KMS-11 (cell line): Measurements from ENCODE around the gene OR10V1.

Experiments
- H2AFZ ChIP-seq: fragments of 200-600 bp; sonication (generic); 2 replicates; pipeline ENCODE4 v1.6.1; 2016; ENCODE audit warnings: antibody characterized with exemption, mixed run types, low read depth
- H3K27ac ChIP-seq: fragments of 200-600 bp; sonication (generic); 2 replicates; pipeline ENCODE4 v1.6.1; 2016; ENCODE audit warnings: mild to moderate bottlenecking, mixed run types
- H3K27me3 ChIP-seq: fragments of 200-600 bp; sonication (generic); 2 replicates; pipeline ENCODE4 v1.6.1; 2017; ENCODE audit warnings: mild to moderate bottlenecking, low read depth, mixed run types, moderate library complexity; ENCODE audit not compliant: insufficient read depth
- H3K36me3 ChIP-seq: fragments of 200-600 bp; sonication (generic); 2 replicates; pipeline ENCODE4 v1.6.1; 2017; ENCODE audit warnings: mild to moderate bottlenecking, mixed run types; ENCODE audit not compliant: insufficient read depth
- H3K4me1 ChIP-seq: fragments of 200-600 bp; sonication (generic); 2 replicates; pipeline ENCODE4 v1.6.1; 2016; ENCODE audit warnings: mild to moderate bottlenecking, low read depth, mixed run types; ENCODE audit not compliant: poor library complexity, severe bottlenecking
- H3K4me2 ChIP-seq: fragments of 200-600 bp; sonication (generic); 2 replicates; pipeline ENCODE4 v1.7.0; 2016; ENCODE audit warnings: mild to moderate bottlenecking, mixed run types
- H3K4me3 ChIP-seq: fragments of 200-600 bp; sonication (generic); IDR thresholded peaks from 2 replicates; pipeline ENCODE4 v1.6.1; 2017; ENCODE audit warnings: low read depth, low read length, mixed read lengths; ENCODE audit not compliant: insufficient read depth
- H3K79me2 ChIP-seq: fragments of 200-600 bp; sonication (generic); 2 replicates; pipeline ENCODE4 v1.6.1; 2016; ENCODE audit warnings: low read depth, mixed run types; ENCODE audit not compliant: insufficient read depth
- H3K9ac ChIP-seq: fragments of 200-600 bp; sonication (generic); 2 replicates; pipeline ENCODE4 v1.6.1; 2016; ENCODE audit warnings: mild to moderate bottlenecking, mixed run types
- H4K20me1 ChIP-seq: fragments of 200-600 bp; sonication (generic); 2 replicates; pipeline ENCODE4 v1.6.1; 2016; ENCODE audit warnings: mild to moderate bottlenecking, mixed run types; ENCODE audit not compliant: insufficient read depth
- TF ChIP-seq, protein P1 (sequence below): fragments of 200-600 bp; sonication (generic); conservative IDR thresholded peaks from 2 replicates; pipeline ENCODE4 v1.6.1; 2017; ENCODE audit warnings: low read depth, mild to moderate bottlenecking, antibody characterized with exemption, low read length, moderate library complexity, mixed read lengths

Gene OR10V1

DNA sequence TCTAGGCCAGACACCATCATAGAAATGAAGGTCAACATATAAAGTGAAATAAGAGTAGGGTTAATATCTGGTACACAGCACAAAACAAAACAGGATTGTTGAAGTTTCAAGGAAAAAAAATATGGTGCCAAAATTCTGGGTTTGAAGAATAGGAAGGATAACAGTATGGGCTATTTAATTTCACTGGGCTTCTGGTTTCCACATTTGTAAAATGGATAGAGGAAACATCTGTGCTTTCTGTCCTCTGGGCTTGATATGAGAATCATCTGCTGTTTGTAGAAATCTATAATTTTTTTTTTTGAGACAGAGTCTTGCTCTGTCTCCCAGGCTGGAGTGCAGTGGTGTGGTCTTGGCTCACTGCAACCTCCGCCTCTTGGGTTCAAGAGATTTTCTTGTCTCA lies 13.8 kb upstream of the OR10V1 start:
- no peak overlapping the region for H3K27ac ChIP-seq
- no peaks in the 10 kb centered on the region for H3K27me3 ChIP-seq
- no peaks in the 10 kb centered on the region for H4K20me1 ChIP-seq
- H3K9ac ChIP-seq: no peak overlapping the region
- H3K4me1 ChIP-seq: no peaks in the 10 kb centered on the region
- no peaks in the 10 kb centered on the region for H3K36me3 ChIP-seq
- H3K4me2 ChIP-seq: no peak overlapping the region
- no peak overlapping the region for H3K4me3 ChIP-seq
- H2AFZ ChIP-seq: no peak overlapping the region
- TF ChIP-seq, protein P1, sequence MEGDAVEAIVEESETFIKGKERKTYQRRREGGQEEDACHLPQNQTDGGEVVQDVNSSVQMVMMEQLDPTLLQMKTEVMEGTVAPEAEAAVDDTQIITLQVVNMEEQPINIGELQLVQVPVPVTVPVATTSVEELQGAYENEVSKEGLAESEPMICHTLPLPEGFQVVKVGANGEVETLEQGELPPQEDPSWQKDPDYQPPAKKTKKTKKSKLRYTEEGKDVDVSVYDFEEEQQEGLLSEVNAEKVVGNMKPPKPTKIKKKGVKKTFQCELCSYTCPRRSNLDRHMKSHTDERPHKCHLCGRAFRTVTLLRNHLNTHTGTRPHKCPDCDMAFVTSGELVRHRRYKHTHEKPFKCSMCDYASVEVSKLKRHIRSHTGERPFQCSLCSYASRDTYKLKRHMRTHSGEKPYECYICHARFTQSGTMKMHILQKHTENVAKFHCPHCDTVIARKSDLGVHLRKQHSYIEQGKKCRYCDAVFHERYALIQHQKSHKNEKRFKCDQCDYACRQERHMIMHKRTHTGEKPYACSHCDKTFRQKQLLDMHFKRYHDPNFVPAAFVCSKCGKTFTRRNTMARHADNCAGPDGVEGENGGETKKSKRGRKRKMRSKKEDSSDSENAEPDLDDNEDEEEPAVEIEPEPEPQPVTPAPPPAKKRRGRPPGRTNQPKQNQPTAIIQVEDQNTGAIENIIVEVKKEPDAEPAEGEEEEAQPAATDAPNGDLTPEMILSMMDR: no peak
- H3K79me2 ChIP-seq: no peaks in the 10 kb centered on the region

GRCh38 chr11:59724066-59724465 lies 10.4 kb upstream of the OR10V1 start:
- TF ChIP-seq, protein P1: no peak
- H3K79me2 ChIP-seq: no peaks in the 10 kb centered on the region

DNA sequence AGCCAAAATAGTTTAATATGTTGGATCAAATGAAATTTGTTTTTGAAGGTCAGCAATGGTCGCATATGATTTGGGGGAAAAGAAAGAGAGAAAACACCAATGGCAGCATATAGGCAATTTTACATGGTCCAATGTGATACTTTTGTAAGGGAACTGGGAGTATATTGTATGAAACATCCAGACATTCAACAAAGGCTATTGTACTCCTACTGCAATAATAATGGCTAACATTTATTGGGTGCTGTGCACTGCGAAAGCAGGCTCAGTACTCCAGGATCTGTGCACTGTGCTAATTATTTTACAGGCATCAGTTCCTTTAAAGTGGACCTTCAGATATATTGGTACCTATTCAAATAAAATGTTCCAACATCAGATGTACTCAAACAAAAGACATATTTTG lies 5.9 kb upstream of the OR10V1 start:
- H3K79me2 ChIP-seq: no peaks in the 10 kb centered on the region
- H3K36me3 ChIP-seq: no peaks in the 10 kb centered on the region
- H3K4me2 ChIP-seq: no peak overlapping the region
- no peak overlapping the region for H2AFZ ChIP-seq
- no peaks in the 10 kb centered on the region for H3K27me3 ChIP-seq
- no peaks in the 10 kb centered on the region for H3K4me1 ChIP-seq
- no peak overlapping the region for H3K27ac ChIP-seq
- H3K9ac ChIP-seq: no peak overlapping the region
- no peak overlapping the region for H3K4me3 ChIP-seq
- TF ChIP-seq, protein P1: no peak
- no peaks in the 10 kb centered on the region for H4K20me1 ChIP-seq

More at GRCh38 chr11:59724066-59724465, 10.4 kb upstream of the OR10V1 start:
- Histone ChIP-seq H2AFZ (no peak overlapping the region), H3K4me3 (no peak overlapping the region), H3K4me2 (no peak overlapping the region), H3K9ac (no peak overlapping the region), H3K36me3 (no peaks in the 10 kb centered on the region), H3K27me3 (no peaks in the 10 kb centered on the region), H4K20me1 (no peaks in the 10 kb centered on the region), H3K27ac (no peak overlapping the region), H3K4me1 (no peaks in the 10 kb centered on the region)

- no peak overlapping the region for H3K4me3 ChIP-seq
- no peaks in the 10 kb centered on the region for H3K36me3 ChIP-seq
- no peak overlapping the region for H3K4me2 ChIP-seq
- TF ChIP-seq, protein P1: no peak
- H2AFZ ChIP-seq: no peak overlapping the region
- no peak overlapping the region for H3K9ac ChIP-seq
- H4K20me1 ChIP-seq: no peaks in the 10 kb centered on the region
- no peaks in the 10 kb centered on the region for H3K4me1 ChIP-seq
- H3K27ac ChIP-seq: no peak overlapping the region
- no peaks in the 10 kb centered on the region for H3K27me3 ChIP-seq
- no peaks in the 10 kb centered on the region for H3K79me2 ChIP-seq
Measured at GRCh38 chr11:59716051-59716450, 2.4 kb upstream of the OR10V1 start.
